Measurements from ENCODE around the gene MAP9. TPM values are rescaled to one million over a fixed set of nuclear protein-coding genes. Genes with fewer than 3 reads are reported as not detected.

The MAP9 gene
- polyA plus RNA-seq, 1 of the 3 experiments (the other 2 are of a cell fraction) = 4.1 TPM

DNA sequence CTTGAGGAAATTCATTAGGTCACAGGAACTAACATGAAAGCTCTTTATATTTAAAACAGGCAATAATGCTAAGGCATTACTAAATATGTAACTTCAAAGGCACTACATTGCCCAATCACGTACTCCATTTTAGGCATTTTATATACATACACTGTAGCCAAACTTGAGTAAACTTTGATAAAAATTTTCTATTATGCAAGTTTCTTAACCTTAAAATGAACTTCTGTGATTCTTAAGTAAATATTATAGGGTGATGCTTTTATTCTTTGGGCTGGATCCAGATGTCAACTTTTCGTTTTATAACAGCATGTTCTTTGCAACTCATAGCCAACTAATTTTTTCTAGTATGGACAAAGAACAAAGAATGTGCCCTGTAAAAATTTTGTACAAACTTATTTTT, 28.3 kb upstream of the MAP9 start:
- 51% methylated on average over 2 of the region's 2 CpGs for WGBS (ENCODE audit: low lambda C conversion rate)
- H3K9me2 ChIP-seq = no peaks in the 10 kb centered on the region
- no peak overlapping the region for H3K4me3 ChIP-seq (ENCODE audit: low read depth in 2 of 2, low read length in 1 of 2)
- no peaks in the 10 kb centered on the region for H3F3A ChIP-seq (replicated peaks; ENCODE audit: insufficient read depth)
- H3K9me3 ChIP-seq = no peaks in the 10 kb centered on the region
- no peaks in the 10 kb centered on the region for H3K27me3 ChIP-seq (ENCODE audit: insufficient read depth)
- TF ChIP-seq FOXM1 (IDR thresholded peaks at IDR 0.05; ENCODE audit: low read depth) (no peak), RXRA (IDR thresholded peaks at IDR 0.05; ENCODE audit: borderline replicate concordance, low read depth) (no peak), RAD21 (IDR thresholded peaks at IDR 0.05; ENCODE audit: low read length) (no peak), GATA2 (CRISPR knock-in tag; IDR thresholded peaks at IDR 0.05) (no peak), NRF1 (IDR thresholded peaks at IDR 0.05; ENCODE audit: low read depth, low read length) (no peak), ELF1 (IDR thresholded peaks at IDR 0.05) (no peak), MEF2A (IDR thresholded peaks at IDR 0.05; ENCODE audit: borderline replicate concordance, low read depth) (no peak), NFIC (IDR thresholded peaks at IDR 0.05; ENCODE audit: borderline replicate concordance) (no peak), EP300 (IDR thresholded peaks at IDR 0.05; ENCODE audit: borderline replicate concordance in 1 of 2, low read depth in 1 of 2, low read length in 1 of 2) (no peak), RCOR1 (IDR thresholded peaks at IDR 0.05; ENCODE audit: low read length) (no peak), TCF12 (IDR thresholded peaks at IDR 0.05) (no peak), TEAD4 (IDR thresholded peaks at IDR 0.05; ENCODE audit: borderline replicate concordance, insufficient read depth) (no peak), SIN3A (IDR thresholded peaks at IDR 0.05; ENCODE audit: borderline replicate concordance, low read depth, low read length) (no peak), MXI1 (IDR thresholded peaks at IDR 0.05; ENCODE audit: low read depth, low read length) (no peak), SMC3 (IDR thresholded peaks at IDR 0.05; ENCODE audit: low read depth, low read length) (no peak)
- TF ChIP-seq, protein P1, sequence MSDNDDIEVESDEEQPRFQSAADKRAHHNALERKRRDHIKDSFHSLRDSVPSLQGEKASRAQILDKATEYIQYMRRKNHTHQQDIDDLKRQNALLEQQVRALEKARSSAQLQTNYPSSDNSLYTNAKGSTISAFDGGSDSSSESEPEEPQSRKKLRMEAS (IDR thresholded peaks at IDR 0.05; ENCODE audit: low read depth) = no peak
- TF ChIP-seq, protein P2, sequence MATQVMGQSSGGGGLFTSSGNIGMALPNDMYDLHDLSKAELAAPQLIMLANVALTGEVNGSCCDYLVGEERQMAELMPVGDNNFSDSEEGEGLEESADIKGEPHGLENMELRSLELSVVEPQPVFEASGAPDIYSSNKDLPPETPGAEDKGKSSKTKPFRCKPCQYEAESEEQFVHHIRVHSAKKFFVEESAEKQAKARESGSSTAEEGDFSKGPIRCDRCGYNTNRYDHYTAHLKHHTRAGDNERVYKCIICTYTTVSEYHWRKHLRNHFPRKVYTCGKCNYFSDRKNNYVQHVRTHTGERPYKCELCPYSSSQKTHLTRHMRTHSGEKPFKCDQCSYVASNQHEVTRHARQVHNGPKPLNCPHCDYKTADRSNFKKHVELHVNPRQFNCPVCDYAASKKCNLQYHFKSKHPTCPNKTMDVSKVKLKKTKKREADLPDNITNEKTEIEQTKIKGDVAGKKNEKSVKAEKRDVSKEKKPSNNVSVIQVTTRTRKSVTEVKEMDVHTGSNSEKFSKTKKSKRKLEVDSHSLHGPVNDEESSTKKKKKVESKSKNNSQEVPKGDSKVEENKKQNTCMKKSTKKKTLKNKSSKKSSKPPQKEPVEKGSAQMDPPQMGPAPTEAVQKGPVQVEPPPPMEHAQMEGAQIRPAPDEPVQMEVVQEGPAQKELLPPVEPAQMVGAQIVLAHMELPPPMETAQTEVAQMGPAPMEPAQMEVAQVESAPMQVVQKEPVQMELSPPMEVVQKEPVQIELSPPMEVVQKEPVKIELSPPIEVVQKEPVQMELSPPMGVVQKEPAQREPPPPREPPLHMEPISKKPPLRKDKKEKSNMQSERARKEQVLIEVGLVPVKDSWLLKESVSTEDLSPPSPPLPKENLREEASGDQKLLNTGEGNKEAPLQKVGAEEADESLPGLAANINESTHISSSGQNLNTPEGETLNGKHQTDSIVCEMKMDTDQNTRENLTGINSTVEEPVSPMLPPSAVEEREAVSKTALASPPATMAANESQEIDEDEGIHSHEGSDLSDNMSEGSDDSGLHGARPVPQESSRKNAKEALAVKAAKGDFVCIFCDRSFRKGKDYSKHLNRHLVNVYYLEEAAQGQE (IDR thresholded peaks at IDR 0.05; ENCODE audit: low read depth, low read length) = no peak
- TF ChIP-seq, protein P3, sequence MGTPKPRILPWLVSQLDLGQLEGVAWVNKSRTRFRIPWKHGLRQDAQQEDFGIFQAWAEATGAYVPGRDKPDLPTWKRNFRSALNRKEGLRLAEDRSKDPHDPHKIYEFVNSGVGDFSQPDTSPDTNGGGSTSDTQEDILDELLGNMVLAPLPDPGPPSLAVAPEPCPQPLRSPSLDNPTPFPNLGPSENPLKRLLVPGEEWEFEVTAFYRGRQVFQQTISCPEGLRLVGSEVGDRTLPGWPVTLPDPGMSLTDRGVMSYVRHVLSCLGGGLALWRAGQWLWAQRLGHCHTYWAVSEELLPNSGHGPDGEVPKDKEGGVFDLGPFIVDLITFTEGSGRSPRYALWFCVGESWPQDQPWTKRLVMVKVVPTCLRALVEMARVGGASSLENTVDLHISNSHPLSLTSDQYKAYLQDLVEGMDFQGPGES (IDR thresholded peaks at IDR 0.05; ENCODE audit: low read depth, low read length) = no peak
- TF ChIP-seq, protein P4, sequence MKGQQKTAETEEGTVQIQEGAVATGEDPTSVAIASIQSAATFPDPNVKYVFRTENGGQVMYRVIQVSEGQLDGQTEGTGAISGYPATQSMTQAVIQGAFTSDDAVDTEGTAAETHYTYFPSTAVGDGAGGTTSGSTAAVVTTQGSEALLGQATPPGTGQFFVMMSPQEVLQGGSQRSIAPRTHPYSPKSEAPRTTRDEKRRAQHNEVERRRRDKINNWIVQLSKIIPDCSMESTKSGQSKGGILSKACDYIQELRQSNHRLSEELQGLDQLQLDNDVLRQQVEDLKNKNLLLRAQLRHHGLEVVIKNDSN (IDR thresholded peaks at IDR 0.05; ENCODE audit: borderline replicate concordance, low read depth) = no peak
- no peak overlapping the region for H3K27ac ChIP-seq (ENCODE audit: low read depth in 2 of 2, low read length in 1 of 2)
- CTCF ChIA-PET = interaction anchor here (0.7 to 4.4 kb wide), 9 partner anchors 9 to 548 kb away, joined by 3 to 29 read pairs (median 6); partner anchors contain the start of gene CTSO
- H3K9ac ChIP-seq = no peak overlapping the region
- POLR2A ChIA-PET = no interaction called here
- H3K4me1 ChIP-seq (ENCODE audit: control insufficient read depth in 1 of 2, insufficient read depth in 2 of 2, low read depth in 1 of 2, low read length in 1 of 2) = no peaks in the 10 kb centered on the region
- no peak for DNase-seq
- H3K4me2 ChIP-seq = no peak overlapping the region
- H3K36me3 ChIP-seq (replicated peaks in 1 of 2; ENCODE audit: control insufficient read depth in 1 of 2, insufficient read depth in 2 of 2, low read length in 1 of 2) = no peaks in the 10 kb centered on the region
- no peaks in the 10 kb centered on the region for H3K79me2 ChIP-seq (ENCODE audit: insufficient read depth)
- no peaks in the 10 kb centered on the region for H4K20me1 ChIP-seq (ENCODE audit: insufficient read depth)
- H2AFZ ChIP-seq (ENCODE audit: low read depth) = no peak overlapping the region
